Endothelial cell of umbilical vein (primary cell): ENCODE results near the gene TRIM24. TPM values are rescaled to one million over a fixed set of nuclear protein-coding genes. Genes with fewer than 3 reads are reported as not detected.

ENCODE experiments used
- BruUV-seq: library from RNA; stranded (reverse); fragments of 400-500 nt; replicated peaks from 2 replicates; lab custom pipeline; 2021; lab: Mats Ljungman, UMichigan
- CTCF ChIA-PET: fragments of 300-600, 350-600 bp; sonication (Branson Sonifier 250); formaldehyde crosslinking; loops from one replicate; lab custom pipeline; 2021; ENCODE audit warnings: antibody characterized with exemption, inconsistent platforms; lab: Charles Lee
- POLR2A ChIA-PET: fragments of 300-600, 350-600 bp; sonication (Branson Sonifier 250); formaldehyde crosslinking; loops from one replicate; lab custom pipeline; 2021; ENCODE audit warnings: antibody characterized with exemption, inconsistent platforms; lab: Charles Lee
- DNase-seq: peaks from one replicate; pipeline ENCODE4 v3.0.0-alpha.2; 2011; ENCODE audit warnings: low read depth, low spot score
- FAIRE-seq: peaks from 2 replicates; lab custom pipeline; 2011; peaks lifted over from hg19 to GRCh38; lab: Jason Lieb, UNC
- H2AFZ ChIP-seq: 2 replicates; pipeline ENCODE4 v1.6.0; 2012; ENCODE audit warnings: low read depth, low read length, control low read depth, inconsistent platforms
- H3K27ac ChIP-seq: 2 replicates; pipeline ENCODE4 v1.5.1; 2011; ENCODE audit warnings: low read depth, mild to moderate bottlenecking, control low read depth, low read length, moderate library complexity; ENCODE audit not compliant: insufficient read depth
- H3K27me3 ChIP-seq, 2 experiments: 2 replicates each; pipeline versions ENCODE4 v1.6.0 to v1.6.1; 2011; ENCODE audit warnings: low read length in 2 of 2, mixed read lengths in 1 of 2; ENCODE audit not compliant: control insufficient read depth in 2 of 2, insufficient read depth in 2 of 2
- H3K36me3 ChIP-seq, 2 experiments: 2 replicates in 1 of 2; 3 replicates in 1 of 2; pipeline ENCODE4 v1.5.1; 2011; ENCODE audit warnings: low read length in 2 of 2, mild to moderate bottlenecking in 1 of 2, moderate library complexity in 1 of 2; ENCODE audit not compliant: control insufficient read depth in 2 of 2, insufficient read depth in 2 of 2; ENCODE audit errors: extremely low read depth in 1 of 2
- H3K4me1 ChIP-seq: 3 replicates; pipeline ENCODE4 v1.5.1; 2011; ENCODE audit warnings: mild to moderate bottlenecking, low read length; ENCODE audit not compliant: control insufficient read depth, insufficient read depth; ENCODE audit errors: extremely low read depth
- H3K4me2 ChIP-seq: 2 replicates; pipeline ENCODE4 v1.6.1; 2011; ENCODE audit warnings: low read length, control low read depth, mixed read lengths; ENCODE audit not compliant: insufficient read depth
- H3K4me3 ChIP-seq, 3 experiments: fragments of 200-600 bp in 1 of 3; sonication (generic), shearing (Covaris generic) in 1 of 3; replicated peaks in 1 of 3; 2 replicates each; pipeline ENCODE4 v1.5.1; 2011 to 2016; ENCODE audit warnings: control low read depth in 3 of 3, low read length in 3 of 3, mild to moderate bottlenecking in 2 of 3, inconsistent platforms in 1 of 3, low read depth in 1 of 3, moderate library complexity in 1 of 3; ENCODE audit not compliant: insufficient read depth in 1 of 3
- H3K79me2 ChIP-seq: 2 replicates; pipeline ENCODE4 v1.6.0; 2012; ENCODE audit warnings: low read length, inconsistent platforms; ENCODE audit not compliant: control insufficient read depth, insufficient read depth
- H3K9ac ChIP-seq: replicated peaks from 2 replicates; pipeline ENCODE3; 2011; ENCODE audit warnings: low read length, control low read depth; ENCODE audit not compliant: insufficient read depth; ENCODE audit errors: extremely low read depth
- H3K9me1 ChIP-seq: replicated peaks from 3 replicates; pipeline ENCODE4 v1.6.0; 2011; ENCODE audit warnings: mild to moderate bottlenecking, low read length; ENCODE audit not compliant: control insufficient read depth, insufficient read depth; ENCODE audit errors: extremely low read depth
- H3K9me3 ChIP-seq: replicated peaks from 2 replicates; pipeline ENCODE4 v1.5.1; 2012; ENCODE audit warnings: low read length, inconsistent platforms; ENCODE audit not compliant: control insufficient read depth, insufficient read depth
- H4K20me1 ChIP-seq: replicated peaks from 2 replicates; pipeline ENCODE3; 2011; ENCODE audit warnings: mild to moderate bottlenecking, low read length; ENCODE audit not compliant: control insufficient read depth, insufficient read depth; ENCODE audit errors: extremely low read depth
- MYC ChIP-seq: IDR thresholded peaks from one replicate; pipeline ENCODE4 v1.6.1; 2011; ENCODE audit warnings: mild to moderate bottlenecking, low read depth, low read length
- POLR2A ChIP-seq: IDR thresholded peaks from 2 replicates; pipeline ENCODE4 v1.6.1; 2012; ENCODE audit warnings: low read depth, mild to moderate bottlenecking, control low read depth, low read length
- dilution Hi-C: fragments of 300-500 bp; cut with MboI; formaldehyde crosslinking; loops from one replicate; pipeline ENCODE4 v1.15.0; 2019; ENCODE audit warnings: low sequenced_read_pairs; ENCODE audit not compliant: extremely low pct_ligation_motif_present
- intact Hi-C: fragments of 100-400 bp; cut with micrococcal nuclease; formaldehyde crosslinking; loops from one replicate; pipeline ENCODE4 v1.10.0; 2022
- polyA plus RNA-seq, 4 experiments: library from polyadenylated mRNA; depleted of rRNA in 3 of 4; stranded (reverse) in 3 of 4; unstranded in 1 of 4; fragments of >200 nt; gene quantifications; 2 replicates each; pipeline versions ENCODE4 v1.2.1 to v1.2.3, GENCODE V29; 2011 to 2012; ENCODE audit warnings: missing spikeins in 1 of 4
- total RNA-seq: library from RNA; stranded (reverse); gene quantifications from 2 replicates; pipeline ENCODE4 v1.2.3, GENCODE V29; 2021

Gene TRIM24
- total and polyA plus RNA-seq, 2 donors (not counting 3 experiments of a cell fraction or from before 2014, with no cell fraction given), result 9.1 to 26.1 TPM

DNA sequence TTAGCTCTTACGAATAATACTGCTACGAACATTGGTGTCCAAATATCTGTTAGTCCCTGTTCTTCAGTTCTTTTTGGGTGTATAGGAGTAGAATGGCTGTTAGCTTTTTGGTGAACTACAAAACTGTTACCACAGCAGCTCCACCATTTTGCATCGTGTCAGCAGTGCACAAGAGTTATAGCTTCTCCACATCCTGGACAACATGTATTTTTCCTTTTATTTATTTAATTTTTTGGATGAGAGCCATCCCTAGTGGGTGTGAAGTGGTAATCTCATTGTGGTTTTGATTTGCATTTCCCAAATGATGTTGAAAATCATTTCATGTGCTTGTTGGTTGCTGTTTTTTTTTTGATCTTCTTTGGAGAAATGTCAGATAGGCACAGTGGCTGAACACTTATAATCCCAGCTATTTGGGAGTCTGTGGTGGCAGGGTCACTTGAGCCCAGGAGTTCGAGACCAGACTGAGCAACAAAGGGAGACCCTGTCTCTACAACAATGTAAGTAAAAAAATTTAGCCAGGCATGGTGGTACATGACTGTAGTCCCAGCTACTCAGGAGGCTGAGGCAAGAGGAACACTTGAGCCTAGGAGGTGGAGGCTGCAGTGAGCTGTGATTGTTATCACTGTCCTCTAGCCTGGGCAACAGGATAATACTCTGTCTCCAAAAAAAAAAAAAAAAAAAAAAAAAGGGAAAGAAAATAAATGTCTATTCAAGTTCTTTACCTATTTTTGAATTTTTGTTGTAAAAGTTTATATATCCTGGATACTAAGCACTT lies 31.7 kb downstream of the TRIM24 start:
- Histone ChIP-seq H3K27me3 (no peaks in the 10 kb centered on the region), H3K9ac (no peak overlapping the region), H3K4me3 (no peak overlapping the region), H3K27ac (no peak overlapping the region), H3K36me3 (no peaks in the 10 kb centered on the region), H3K9me3 (no peaks in the 10 kb centered on the region), H4K20me1 (peaks cover 2% of the 10 kb centered on the region), H3K4me1 (no peaks in the 10 kb centered on the region), H3K9me1 (no peaks in the 10 kb centered on the region), H3K79me2 (peaks cover 72% of the 10 kb centered on the region), H2AFZ (no peak overlapping the region), H3K4me2 (no peak overlapping the region)
- intact Hi-C loops, result no loop called here
- ChIA-PET POLR2A (no interaction called here), CTCF (no interaction called here)
- no TSS peak for BruUV-seq
- FAIRE-seq, result no peak
- TF ChIP-seq MYC (no peak), POLR2A (no peak)
- DNase-seq, result no peak
- dilution Hi-C loops, result no loop called here

DNA sequence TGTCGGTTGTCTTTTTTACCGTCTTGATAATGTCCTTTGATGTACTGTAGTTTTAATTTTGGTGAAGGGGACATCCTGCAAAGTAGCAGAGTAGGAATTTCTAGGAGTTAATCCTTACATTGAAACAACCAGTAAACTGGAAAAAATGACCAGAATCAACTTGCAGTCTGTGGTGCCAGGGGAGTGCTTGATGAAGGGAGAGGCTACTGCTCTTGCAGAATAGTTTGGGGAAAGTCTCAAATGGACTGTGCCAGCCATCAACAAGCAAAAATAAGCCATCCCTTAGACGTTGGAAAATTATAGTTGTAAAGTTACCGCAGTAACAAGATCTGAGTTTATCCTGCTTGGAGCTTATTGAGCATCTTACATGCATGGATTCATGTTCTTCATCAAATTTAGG lies 32.4 kb downstream of the TRIM24 start:
- POLR2A ChIA-PET, result no interaction called here
- Histone ChIP-seq H3K9ac (no peak overlapping the region), H3K27ac (no peak overlapping the region), H3K4me2 (no peak overlapping the region), H3K36me3 (no peaks in the 10 kb centered on the region), H3K4me3 (no peak overlapping the region), H3K9me3 (no peaks in the 10 kb centered on the region), H3K9me1 (no peaks in the 10 kb centered on the region), H2AFZ (no peak overlapping the region), H3K79me2 (peaks cover 72% of the 10 kb centered on the region), H3K27me3 (no peaks in the 10 kb centered on the region), H3K4me1 (no peaks in the 10 kb centered on the region), H4K20me1 (peaks cover 2% of the 10 kb centered on the region)
- FAIRE-seq, result no peak
- dilution Hi-C loops (no loop called here), intact Hi-C loops (no loop called here)
- CTCF ChIA-PET, result no interaction called here
- no TSS peak for BruUV-seq
- no peak for DNase-seq
- no peak for TF ChIP-seq MYC
